BLaER1 treated with 17β-estradiol and CSF1 and Interleukin-3, amounts not matched to agents 10 nM and 100 nM (cell line): ENCODE measurements around the gene CANX.

Source experiments
- H3K27ac ChIP-seq, 11 experiments: shearing (Covaris generic); formaldehyde crosslinking; 2 replicates each; pipeline ENCODE4 v1.8.1; 2022
- H3K27me3 ChIP-seq, 11 experiments: shearing (Covaris generic); formaldehyde crosslinking; 2 replicates each; pipeline ENCODE4 v1.8.1; 2022
- H3K36me3 ChIP-seq, 11 experiments: shearing (Covaris generic); formaldehyde crosslinking; 2 replicates each; pipeline ENCODE4 v1.8.1; 2022
- H3K4me1 ChIP-seq, 10 experiments: shearing (Covaris generic); formaldehyde crosslinking; 2 replicates each; pipeline ENCODE4 v1.8.1; 2022
- H3K4me2 ChIP-seq, 11 experiments: shearing (Covaris generic); formaldehyde crosslinking; 2 replicates each; pipeline ENCODE4 v1.8.1; 2022
- H3K4me3 ChIP-seq, 10 experiments: shearing (Covaris generic); formaldehyde crosslinking; 2 replicates each; pipeline ENCODE4 v1.8.1; 2022
- H3K9ac ChIP-seq, 11 experiments: shearing (Covaris generic); formaldehyde crosslinking; 2 replicates each; pipeline ENCODE4 v1.8.1; 2022
- H3K9me3 ChIP-seq, 11 experiments: shearing (Covaris generic); formaldehyde crosslinking; replicated peaks in 1 of 11; 2 replicates each; pipeline ENCODE4 v1.8.1; 2022
- H4K20me1 ChIP-seq, 11 experiments: shearing (Covaris generic); formaldehyde crosslinking; 2 replicates each; pipeline ENCODE4 v1.8.1; 2022
- Cebpa-rat ChIP-seq, 11 experiments: shearing (Covaris generic); IDR thresholded peaks; 2 replicates each; pipeline ENCODE4 v1.8.1; 2022

The CANX gene

DNA sequence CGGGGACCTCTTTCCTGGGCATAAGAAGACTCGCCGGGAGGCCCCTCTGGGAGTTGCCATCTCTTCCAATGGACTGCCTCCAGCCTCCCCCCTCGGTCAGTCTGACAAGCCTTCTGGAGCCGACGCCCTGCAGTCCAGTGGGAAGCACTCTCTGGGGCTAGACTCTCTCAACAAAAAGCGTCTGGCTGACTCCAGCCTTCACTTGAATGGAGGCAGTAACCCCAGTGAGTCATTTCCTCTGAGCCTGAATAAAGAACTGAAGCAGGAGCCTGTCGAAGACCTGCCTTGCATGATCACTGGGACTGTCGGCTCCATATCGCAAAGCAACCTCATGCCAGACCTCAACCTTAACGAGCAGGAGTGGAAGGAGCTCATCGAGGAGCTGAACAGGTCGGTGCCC is 66.6 kb downstream of the CANX start:
- Histone ChIP-seq H3K4me1 (peaks cover 23 to 100% (median 80%) of the 10 kb centered on the region in 10 experiments), H3K27me3 (no peaks in the 10 kb centered on the region), H3K9me3 (no peaks in the 10 kb centered on the region), H3K27ac (peak overlapping the region in 7 of 11 experiments; percentile 13 to 62 (median 47); a peak in 11 of 22 replicates), H3K9ac (peak overlapping the region in 10 of 11 experiments; percentile 24 to 59 (median 35); a peak in 12 of 22 replicates), H3K4me3 (peak overlapping the region in 1 of 10 experiments; percentile 30; a peak in 2 of 20 replicates), H3K4me2 (peak overlapping the region in 8 of 11 experiments; percentile 3 to 91 (median 72); a peak in 14 of 22 replicates), H4K20me1 (peaks cover 89 to 100% (median 99%) of the 10 kb centered on the region in 11 experiments), H3K36me3 (peaks cover 37 to 71% (median 65%) of the 10 kb centered on the region in 11 experiments)
- TF ChIP-seq Cebpa-rat (IDR thresholded peaks at IDR 0.05): no peak

DNA sequence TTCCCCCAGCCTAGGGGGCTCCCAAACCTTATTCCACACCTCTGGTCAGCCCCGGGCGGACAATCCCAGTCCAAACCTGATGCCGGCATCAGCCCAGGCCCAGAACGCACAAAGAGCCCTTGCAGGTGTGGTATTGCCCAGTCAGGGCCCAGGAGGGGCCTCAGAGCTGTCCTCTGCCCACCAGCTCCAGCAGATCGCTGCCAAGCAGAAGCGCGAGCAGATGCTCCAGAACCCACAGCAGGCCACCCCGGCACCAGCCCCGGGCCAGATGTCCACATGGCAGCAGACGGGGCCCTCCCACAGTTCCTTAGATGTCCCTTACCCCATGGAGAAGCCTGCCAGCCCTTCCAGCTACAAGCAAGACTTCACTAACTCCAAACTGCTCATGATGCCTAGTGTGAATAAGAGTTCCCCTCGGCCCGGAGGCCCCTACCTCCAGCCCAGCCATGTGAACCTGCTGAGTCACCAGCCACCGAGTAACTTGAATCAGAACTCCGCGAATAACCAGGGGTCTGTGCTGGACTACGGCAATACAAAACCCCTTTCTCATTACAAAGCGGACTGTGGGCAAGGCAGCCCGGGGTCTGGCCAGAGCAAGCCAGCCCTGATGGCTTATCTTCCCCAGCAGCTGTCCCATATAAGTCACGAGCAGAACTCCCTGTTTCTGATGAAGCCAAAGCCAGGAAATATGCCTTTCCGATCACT is 67.4 kb downstream of the CANX start:
- no peak for TF ChIP-seq Cebpa-rat (IDR thresholded peaks at IDR 0.05)
- Histone ChIP-seq H3K36me3 (peaks cover 45 to 79% (median 73%) of the 10 kb centered on the region in 11 experiments), H3K4me2 (peak overlapping the region in 6 of 11 experiments; percentile 57 to 91 (median 72); a peak in 12 of 22 replicates), H3K9ac (peak overlapping the region in 10 of 11 experiments; percentile 24 to 59 (median 35); a peak in 9 of 22 replicates), H3K9me3 (no peaks in the 10 kb centered on the region), H3K4me3 (peak overlapping the region in 2 of 10 experiments; percentile 14 to 30; a peak in 4 of 20 replicates), H3K4me1 (peaks cover 19 to 100% (median 72%) of the 10 kb centered on the region in 10 experiments), H4K20me1 (peaks cover 87 to 100% (median 98%) of the 10 kb centered on the region in 11 experiments), H3K27ac (peak overlapping the region in 7 of 11 experiments; percentile 13 to 62 (median 47); a peak in 11 of 22 replicates), H3K27me3 (no peaks in the 10 kb centered on the region)

DNA sequence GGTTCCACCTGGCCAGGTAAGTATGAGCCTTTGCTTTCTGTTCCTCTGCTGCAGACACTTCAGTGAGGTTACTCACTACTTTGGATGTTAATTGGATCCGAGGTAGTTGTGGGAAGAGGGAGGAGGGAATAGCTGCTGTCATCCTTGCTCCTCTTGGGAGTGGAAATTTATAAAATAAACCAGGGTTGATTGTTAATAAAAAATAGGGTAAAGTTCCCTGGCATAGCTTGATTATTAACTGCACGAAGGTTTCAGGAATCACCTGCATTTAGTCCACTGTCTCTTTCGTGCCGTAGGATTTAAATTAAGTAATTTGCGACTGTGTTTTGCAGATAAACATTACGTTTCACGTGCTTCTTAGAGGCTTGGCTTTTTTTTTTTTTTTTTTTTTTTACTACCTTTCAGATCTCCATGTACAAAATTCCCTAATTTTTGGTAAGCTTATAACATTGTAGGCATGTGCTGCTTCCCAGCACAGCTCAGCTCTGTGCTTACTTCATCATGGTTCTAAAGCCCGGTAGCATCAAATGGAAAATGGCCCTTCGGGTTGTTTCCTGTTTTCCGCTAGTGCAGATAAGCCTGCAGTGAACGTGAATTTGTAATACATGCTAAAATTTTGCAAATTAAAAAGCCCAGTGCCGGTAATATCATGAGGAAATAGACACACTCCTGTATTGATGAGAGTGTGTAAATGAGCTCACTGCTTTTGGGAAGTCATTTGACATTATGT is 68.1 kb downstream of the CANX start:
- no peaks in the 10 kb centered on the region for H3K27me3 ChIP-seq
- H3K4me3 ChIP-seq: no peak overlapping the region
- H3K9me3 ChIP-seq: no peaks in the 10 kb centered on the region
- H3K4me1 ChIP-seq: peaks cover 12 to 98% (median 65%) of the 10 kb centered on the region in 10 experiments
- H3K4me2 ChIP-seq: peak overlapping the region in 5 of 11 experiments; percentile 72 to 91 (median 72); a peak in 9 of 22 replicates
- H3K36me3 ChIP-seq: peaks cover 52 to 86% (median 80%) of the 10 kb centered on the region in 11 experiments
- peak overlapping the region in 4 of 11 experiments; percentile 29 to 59 (median 38); a peak in 3 of 22 replicates for H3K9ac ChIP-seq
- H4K20me1 ChIP-seq: peaks cover 84 to 100% (median 94%) of the 10 kb centered on the region in 11 experiments
- peak overlapping the region in 2 of 11 experiments; percentile 6 to 62; a peak in 3 of 22 replicates for H3K27ac ChIP-seq
- no peak for TF ChIP-seq Cebpa-rat (IDR thresholded peaks at IDR 0.05)

DNA sequence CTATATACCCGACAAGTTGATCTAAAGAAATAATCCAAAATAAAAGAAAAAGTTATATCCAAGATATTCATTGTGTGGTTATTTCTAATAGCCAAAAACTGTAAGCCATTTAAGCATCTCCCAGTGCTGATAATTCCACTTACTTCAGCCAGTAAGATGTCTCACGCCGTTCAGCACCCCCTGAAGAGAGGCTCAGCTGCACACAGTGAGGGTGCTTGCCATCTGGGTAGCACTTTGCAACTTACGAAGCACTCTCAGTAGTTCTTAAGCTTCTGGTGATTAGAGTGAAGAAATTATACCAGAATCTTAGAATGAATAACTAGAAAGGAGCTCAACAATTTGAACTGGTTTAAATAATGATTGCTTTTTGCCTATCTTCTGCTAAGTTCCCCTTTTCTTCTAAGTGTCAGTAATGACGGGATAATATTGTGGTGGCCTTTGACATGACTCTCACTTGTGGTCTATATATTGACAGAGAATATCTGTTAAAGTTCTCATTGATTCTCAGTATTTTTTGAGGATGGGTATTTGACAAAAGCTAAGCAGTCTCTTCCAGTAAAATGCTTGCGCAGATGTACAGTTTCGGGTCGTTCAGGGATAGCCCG is 68.8 kb downstream of the CANX start:
- Histone ChIP-seq H3K27me3 (no peaks in the 10 kb centered on the region), H3K9ac (no peak overlapping the region), H3K4me3 (no peak overlapping the region), H3K36me3 (peaks cover 59 to 93% (median 87%) of the 10 kb centered on the region in 11 experiments), H4K20me1 (peaks cover 80 to 99% (median 91%) of the 10 kb centered on the region in 11 experiments), H3K27ac (no peak overlapping the region), H3K4me1 (peaks cover 5 to 91% (median 58%) of the 10 kb centered on the region in 10 experiments), H3K9me3 (no peaks in the 10 kb centered on the region), H3K4me2 (peak overlapping the region in 4 of 11 experiments; percentile 6 to 91 (median 76); a peak in 7 of 22 replicates)
- TF ChIP-seq Cebpa-rat (IDR thresholded peaks at IDR 0.05): no peak

DNA sequence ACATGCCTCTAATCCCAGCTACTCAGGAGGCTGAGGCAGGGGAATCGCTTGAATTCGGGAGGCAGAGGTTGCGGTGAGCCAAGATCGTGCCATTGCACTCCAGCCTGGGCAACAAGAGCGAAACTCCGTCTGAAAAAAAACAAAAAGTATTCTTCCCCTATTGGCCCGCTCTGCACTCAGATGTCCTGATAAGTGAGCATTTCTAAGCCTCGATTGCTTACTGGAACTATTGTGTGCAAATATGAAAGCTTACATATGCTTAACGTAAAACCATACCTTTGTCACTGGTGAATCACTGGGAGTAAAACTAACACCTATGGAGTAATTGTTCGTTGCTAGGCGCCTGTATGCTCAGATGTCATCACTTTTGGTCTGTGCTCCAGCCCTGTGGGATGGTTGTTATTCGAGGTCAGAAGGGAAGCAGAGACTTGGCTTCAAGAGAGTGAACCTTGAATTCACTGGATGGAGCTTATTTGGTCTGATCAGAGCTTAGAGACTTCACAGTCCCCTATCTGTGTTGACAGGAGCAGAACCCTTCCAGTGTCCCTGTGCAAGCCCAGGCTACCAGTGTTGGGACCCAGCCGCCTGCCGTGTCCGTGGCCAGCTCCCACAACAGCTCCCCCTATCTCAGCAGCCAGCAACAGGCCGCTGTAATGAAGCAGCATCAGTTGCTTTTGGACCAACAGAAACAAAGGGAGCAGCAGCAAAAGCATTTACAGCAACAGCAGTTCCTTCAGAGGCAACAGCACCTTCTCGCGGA is 69.7 kb downstream of the CANX start:
- Histone ChIP-seq H3K4me1 (peaks cover 0 to 82% (median 49%) of the 10 kb centered on the region in 10 experiments; a peak in 19 of 20 replicates), H3K27me3 (no peaks in the 10 kb centered on the region), H3K36me3 (peaks cover 68 to 100% (median 96%) of the 10 kb centered on the region in 11 experiments), H4K20me1 (peaks cover 71 to 98% (median 86%) of the 10 kb centered on the region in 11 experiments), H3K9me3 (no peaks in the 10 kb centered on the region), H3K4me2 (peak overlapping the region in 6 of 11 experiments; percentile 6 to 91 (median 59); a peak in 8 of 22 replicates), H3K27ac (no peak overlapping the region), H3K9ac (0 out of 22 replicates have a peak overlapping the region, but pooled peaks of 1 of the 11 experiments have one; percentile 1), H3K4me3 (no peak overlapping the region)
- no peak for TF ChIP-seq Cebpa-rat (IDR thresholded peaks at IDR 0.05)

DNA sequence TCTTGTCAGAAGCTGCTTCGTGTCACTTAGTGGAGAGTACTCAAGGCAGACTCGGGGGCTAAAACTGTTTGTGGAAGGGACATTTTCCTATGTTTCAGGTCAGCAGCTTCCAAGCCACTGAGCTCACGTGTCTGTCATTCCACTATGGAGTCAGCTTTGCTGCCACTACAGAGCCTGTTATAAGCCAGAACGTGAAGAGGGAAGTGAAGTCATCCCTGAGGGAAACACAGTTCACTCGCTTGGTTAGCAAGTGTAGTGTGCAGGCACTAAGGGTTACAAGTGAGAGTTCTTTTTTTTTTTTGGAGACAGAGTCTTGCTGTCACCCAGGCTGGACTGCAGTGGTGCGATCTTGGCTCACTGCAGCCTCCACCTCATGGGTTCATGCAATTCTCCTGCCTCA is 70.5 kb downstream of the CANX start:
- Histone ChIP-seq H4K20me1 (peaks cover 63 to 97% (median 82%) of the 10 kb centered on the region in 11 experiments), H3K9ac (peak overlapping the region in 2 of 11 experiments; percentile 1 to 25; a peak in 1 of 22 replicates), H3K27ac (0 out of 22 replicates have a peak overlapping the region, but pooled peaks of 1 of the 11 experiments have one; percentile 2), H3K4me2 (peak overlapping the region in 8 of 11 experiments; percentile 6 to 67 (median 46); a peak in 13 of 22 replicates), H3K27me3 (no peaks in the 10 kb centered on the region), H3K36me3 (peaks cover 76 to 100% (median 98%) of the 10 kb centered on the region in 11 experiments), H3K9me3 (no peaks in the 10 kb centered on the region), H3K4me1 (peaks cover 0 to 74% (median 44%) of the 10 kb centered on the region in 10 experiments; a peak in 16 of 20 replicates), H3K4me3 (no peak overlapping the region)
- no peak for TF ChIP-seq Cebpa-rat (IDR thresholded peaks at IDR 0.05)

DNA sequence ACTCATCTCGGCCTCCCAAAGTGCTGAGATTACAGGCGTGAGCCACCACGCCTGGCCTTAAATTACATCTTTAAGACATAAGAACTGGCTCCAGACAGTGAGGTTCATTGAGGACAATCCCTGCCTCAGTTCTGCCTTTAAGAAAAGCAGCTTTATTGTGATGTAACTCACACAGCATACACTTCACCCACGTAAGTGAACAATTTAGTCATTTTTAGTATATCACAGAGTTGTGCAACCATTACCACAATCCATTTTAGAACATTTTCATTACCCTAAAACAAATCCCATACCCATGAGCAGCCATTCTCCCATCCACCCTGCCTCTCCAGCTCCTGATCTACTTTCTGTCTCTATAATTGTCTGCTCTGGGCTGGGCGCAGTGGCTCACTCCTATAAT is 71.0 kb downstream of the CANX start:
- Histone ChIP-seq H3K4me3 (no peak overlapping the region), H3K27ac (0 out of 22 replicates have a peak overlapping the region, but pooled peaks of 1 of the 11 experiments have one; percentile 2), H4K20me1 (peaks cover 61 to 98% (median 82%) of the 10 kb centered on the region in 11 experiments), H3K27me3 (no peaks in the 10 kb centered on the region), H3K9me3 (no peaks in the 10 kb centered on the region), H3K4me1 (peaks cover 0 to 69% (median 41%) of the 10 kb centered on the region in 10 experiments; a peak in 16 of 20 replicates), H3K4me2 (peak overlapping the region in 8 of 11 experiments; percentile 6 to 67 (median 46); a peak in 13 of 22 replicates), H3K9ac (peak overlapping the region in 1 of 11 experiments; percentile 25; a peak in 1 of 22 replicates), H3K36me3 (peaks cover 81 to 100% (median 100%) of the 10 kb centered on the region in 11 experiments)
- TF ChIP-seq Cebpa-rat (IDR thresholded peaks at IDR 0.05): no peak
